GM21381 (cell line): Measurements from ENCODE around the gene ZNF77.
A peak's percentile ranks its signal among the peaks of the same experiment; 100 is the strongest.
"Not testable (repeated sequence)": the region's sequence is repeated elsewhere in the genome, so short reads cannot be mapped to it uniquely, and the experiment has no call there.

Experiments used
- ATAC-seq: cut with Tn5 transposase; IDR thresholded peaks from one replicate; pipeline ENCODE4 v1.9.1; 2021; ENCODE audit warnings: mild to moderate bottlenecking, moderate library complexity; ENCODE audit not compliant: unreplicated experiment

The ZNF77 gene

GRCh38 chr19:2970201-2970835, 25.5 kb upstream of the ZNF77 start:
- ATAC-seq = no peak

DNA sequence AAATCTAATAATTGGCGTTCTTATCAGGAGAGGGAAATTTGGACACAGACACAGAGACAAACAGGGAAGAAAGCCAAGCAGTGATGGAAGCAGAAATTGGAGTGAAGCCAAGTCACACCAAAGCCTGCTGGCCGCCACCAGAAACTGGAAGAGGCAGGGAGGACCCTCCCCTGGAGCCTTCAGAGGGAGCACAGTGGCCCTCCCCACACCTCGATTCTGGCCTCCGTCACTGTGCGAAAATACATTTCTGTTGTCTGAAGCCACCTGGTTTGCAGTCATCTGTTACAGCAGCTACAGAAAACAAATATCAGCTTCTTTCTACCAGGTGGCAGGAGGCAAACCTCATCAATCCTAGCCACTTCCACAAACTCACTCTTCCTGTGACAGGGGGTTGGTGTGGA, 24.3 kb upstream of the ZNF77 start:
- no peak for ATAC-seq

DNA sequence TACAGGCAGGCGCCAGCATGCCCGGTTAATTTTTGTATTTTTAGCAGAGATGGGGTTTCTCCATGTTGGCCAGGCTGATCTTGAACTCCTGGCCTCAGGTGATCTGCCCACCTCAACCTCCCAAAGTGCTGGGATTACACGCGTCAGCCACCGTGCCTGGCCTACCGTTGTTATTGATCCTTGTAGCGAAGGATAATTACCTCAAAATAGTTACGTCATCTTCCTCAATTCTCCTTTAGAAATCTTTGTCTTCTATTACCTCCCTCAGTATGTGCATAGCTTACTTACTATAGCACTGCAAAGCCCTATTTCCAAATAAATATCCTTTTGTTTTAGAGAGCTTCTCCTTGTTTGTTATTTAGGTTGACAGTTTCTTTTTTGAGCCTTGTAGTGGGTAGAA, 23.2 kb upstream of the ZNF77 start:
- no peak for ATAC-seq

DNA sequence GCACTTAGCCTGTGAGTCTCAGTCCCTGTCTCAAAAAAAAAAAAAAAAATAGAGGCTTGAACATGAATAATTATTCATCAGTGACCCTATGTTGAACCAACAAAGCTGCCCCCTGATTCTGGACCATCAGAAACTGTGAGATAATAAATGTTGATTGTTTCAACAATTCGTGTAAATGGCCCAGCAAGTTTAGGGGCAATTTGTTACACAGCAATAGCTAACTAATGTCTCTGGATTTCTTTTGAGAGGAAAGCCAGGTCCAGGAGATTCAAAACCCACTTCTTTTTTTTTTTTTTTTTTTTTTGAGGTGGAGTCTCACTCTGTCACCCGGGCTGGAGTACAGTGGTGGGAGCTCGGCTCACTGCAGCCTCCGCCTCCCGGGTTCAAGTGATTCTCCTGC, 20.1 kb upstream of the ZNF77 start:
- no peak for ATAC-seq

GRCh38 chr19:2963631-2964030, 18.9 kb upstream of the ZNF77 start:
- not testable (repeated sequence) for ATAC-seq

GRCh38 chr19:2963122-2963521, 18.4 kb upstream of the ZNF77 start:
- no peak for ATAC-seq

GRCh38 chr19:2962018-2962670, 17.4 kb upstream of the ZNF77 start:
- no peak for ATAC-seq

GRCh38 chr19:2960120-2960519, 15.3 kb upstream of the ZNF77 start:
- ATAC-seq = no peak

DNA sequence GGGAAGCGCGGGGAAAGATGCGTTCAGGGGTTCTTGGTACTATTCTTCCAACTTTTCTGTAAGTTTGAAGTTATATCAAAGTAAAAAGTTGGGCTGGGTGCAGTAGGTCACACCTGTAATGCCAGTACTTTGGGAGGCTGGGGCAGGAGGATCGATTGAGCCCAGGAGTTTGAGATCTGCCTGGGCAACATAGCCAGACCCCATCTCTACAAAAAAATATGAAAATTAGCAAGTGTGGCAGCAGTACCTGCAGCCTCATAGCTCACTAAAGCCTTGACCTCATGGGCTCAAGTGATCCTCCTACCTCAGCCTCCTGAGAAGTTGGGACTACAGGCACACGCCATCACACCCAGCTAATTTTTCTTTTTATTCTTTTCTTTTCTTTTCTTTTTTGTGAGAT, 12.4 kb upstream of the ZNF77 start:
- ATAC-seq = no peak

GRCh38 chr19:2952953-2953481, 8.2 kb upstream of the ZNF77 start:
- no peak for ATAC-seq

DNA sequence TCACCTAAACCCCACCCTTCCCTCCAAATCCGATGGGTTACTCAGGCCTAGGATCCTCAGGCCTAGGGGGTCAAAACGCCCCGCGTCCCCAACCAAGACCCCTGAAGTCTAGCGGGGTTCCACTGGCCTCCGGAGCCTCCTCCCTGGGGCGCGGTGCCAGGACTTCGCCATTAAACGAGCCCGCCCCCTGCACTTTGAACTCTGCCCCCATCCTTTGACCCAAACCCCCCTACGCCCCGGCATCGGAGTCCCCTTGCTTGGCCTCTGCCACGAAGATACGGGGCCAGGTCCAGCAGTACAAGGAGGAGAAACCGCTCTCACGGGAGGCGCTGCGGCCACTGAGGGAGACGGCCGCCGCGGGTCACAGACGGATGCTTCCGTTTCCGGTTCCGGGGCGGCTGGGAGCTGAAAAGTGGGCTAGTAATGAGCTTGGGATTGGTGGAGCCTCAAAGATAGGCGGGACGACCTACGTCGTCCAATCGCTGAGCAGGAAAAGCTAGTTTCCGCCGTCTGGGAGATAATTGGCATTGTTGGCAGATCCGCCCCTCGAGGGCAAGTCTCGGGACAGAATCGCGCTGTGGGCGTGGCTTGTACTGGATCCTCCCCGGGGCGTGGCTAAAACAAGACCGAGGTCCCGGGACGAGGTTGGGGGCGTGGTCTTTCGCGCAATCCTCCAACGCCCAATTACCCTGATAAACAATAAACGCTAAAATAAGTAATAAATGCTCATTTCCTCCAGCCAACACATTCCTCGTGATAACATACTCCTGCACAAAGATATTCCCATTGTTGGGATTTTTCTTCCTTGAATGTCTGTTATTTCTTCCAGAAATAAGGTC, 5.7 kb upstream of the ZNF77 start:
- ATAC-seq = peak; percentile 93

GRCh38 chr19:2949939-2950285, 5.1 kb upstream of the ZNF77 start:
- ATAC-seq = no peak

GRCh38 chr19:2945575-2946184, 909 bp upstream of the ZNF77 start:
- no peak for ATAC-seq

- ATAC-seq = no peak
These were observed 382 bp downstream of the ZNF77 start for GRCh38 chr19:2944403-2944774.

- ATAC-seq = no peak
These were observed 1.7 kb downstream of the ZNF77 start for GRCh38 chr19:2942928-2943640.

DNA sequence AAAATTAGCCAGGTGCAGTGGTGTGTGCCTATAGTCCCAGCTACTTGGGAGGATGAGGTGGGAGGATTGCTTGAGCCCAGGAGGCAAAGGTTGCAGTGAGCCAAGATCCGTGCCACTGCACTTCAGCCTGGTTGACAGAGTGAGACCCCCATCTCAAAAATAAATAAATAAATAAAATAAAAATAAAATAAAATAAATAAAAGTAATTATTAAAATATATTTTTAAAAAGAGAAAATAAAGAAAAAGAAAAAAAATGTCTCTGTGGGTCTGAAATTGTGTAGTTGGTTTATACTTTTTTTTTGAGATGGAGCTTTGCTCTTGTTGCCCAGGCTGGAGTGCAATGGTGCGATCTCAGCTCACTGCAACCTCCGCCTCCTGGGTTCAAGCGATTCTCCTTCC, 8.9 kb downstream of the ZNF77 start:
- ATAC-seq = not testable (repeated sequence)

GRCh38 chr19:2933490-2933910, 11.3 kb downstream of the ZNF77 start:
- no peak for ATAC-seq

- ATAC-seq = no peak
These were observed 17.7 kb downstream of the ZNF77 start for GRCh38 chr19:2927032-2927430.

GRCh38 chr19:2926341-2927031, 18.3 kb downstream of the ZNF77 start:
- no peak for ATAC-seq

- no peak for ATAC-seq
These were observed 21.3 kb downstream of the ZNF77 start for GRCh38 chr19:2923510-2923909.
